Hepatocyte (in vitro differentiated cells): ENCODE data around the gene RIPPLY3. TPM values are rescaled to one million over a fixed set of nuclear protein-coding genes. Genes with fewer than 3 reads are reported as not detected.

ENCODE experiments used
- DNase-seq: peaks from one replicate; pipeline ENCODE4 v3.0.0-alpha.2; 2016; ENCODE audit warnings: low spot score
- H2AFZ ChIP-seq: fragments of 200-600 bp; sonication (generic); 2 replicates; pipeline ENCODE4 v1.6.0; 2016; ENCODE audit warnings: antibody characterized with exemption, mild to moderate bottlenecking
- H3K27ac ChIP-seq: fragments of 200-600 bp; sonication (generic); 2 replicates; pipeline ENCODE4 v1.5.1; 2016; ENCODE audit warnings: mild to moderate bottlenecking
- H3K27me3 ChIP-seq: fragments of 200-600 bp; sonication (generic); 2 replicates; pipeline ENCODE4 v1.6.1; 2016
- H3K36me3 ChIP-seq: fragments of 200-600 bp; sonication (generic); replicated peaks from 2 replicates; pipeline ENCODE4 v1.5.1; 2016; ENCODE audit warnings: low read depth; ENCODE audit not compliant: insufficient read depth
- H3K4me1 ChIP-seq: fragments of 200-600 bp; sonication (generic); 2 replicates; pipeline ENCODE4 v1.5.1; 2016; ENCODE audit warnings: mild to moderate bottlenecking, moderate library complexity; ENCODE audit not compliant: insufficient read depth
- H3K4me2 ChIP-seq: fragments of 200-600 bp; sonication (generic); 2 replicates; pipeline ENCODE4 v1.6.0; 2016
- H3K4me3 ChIP-seq: fragments of 200-600 bp; sonication (generic); 2 replicates; pipeline ENCODE4 v1.5.1; 2016; ENCODE audit warnings: mild to moderate bottlenecking
- H3K79me2 ChIP-seq: fragments of 200-600 bp; sonication (generic); 2 replicates; pipeline ENCODE4 v1.6.0; 2017; ENCODE audit warnings: mild to moderate bottlenecking
- H3K9me2 ChIP-seq: fragments of 200-600 bp; sonication (generic); replicated peaks from 2 replicates; pipeline ENCODE4 v1.6.0; 2017; ENCODE audit warnings: mild to moderate bottlenecking; ENCODE audit not compliant: insufficient read depth
- H3K9me3 ChIP-seq: fragments of 200-600 bp; sonication (generic); 2 replicates; pipeline ENCODE4 v1.5.1; 2016; ENCODE audit warnings: low read depth, mild to moderate bottlenecking
- H4K20me1 ChIP-seq: fragments of 200-600 bp; sonication (generic); 2 replicates; pipeline ENCODE4 v1.6.0; 2016; ENCODE audit warnings: mild to moderate bottlenecking; ENCODE audit not compliant: insufficient read depth, poor library complexity, severe bottlenecking
- CTCF ChIP-seq: fragments of 200-600 bp; sonication (generic); IDR thresholded peaks from 2 replicates; pipeline ENCODE4 v1.5.1; 2016; ENCODE audit warnings: antibody characterized with exemption, mild to moderate bottlenecking; ENCODE audit not compliant: poor library complexity
- EZH2 ChIP-seq: fragments of 200-600 bp; sonication (generic); IDR thresholded peaks from 2 replicates; pipeline ENCODE4 v1.6.1; 2016; ENCODE audit warnings: antibody characterized with exemption, mild to moderate bottlenecking, borderline replicate concordance
- EZH2phosphoT487 ChIP-seq: fragments of 200-600 bp; sonication (generic); IDR thresholded peaks from one replicate; pipeline ENCODE4 v1.6.1; 2018; ENCODE audit warnings: antibody characterized with exemption, mild to moderate bottlenecking, low read depth, moderate library complexity; ENCODE audit not compliant: unreplicated experiment, severe bottlenecking
- WGBS: methylation state at CpG from one replicate; pipeline ENCODE4 v1.1.6; 2016; ENCODE audit warnings: low lambda C conversion rate; ENCODE audit errors: missing lambda C conversion rate; 5-methylcytosine and 5-hydroxymethylcytosine counted together
- polyA plus RNA-seq: library from polyadenylated mRNA; unstranded; fragments of >200 nt; fragmentation: Nextera tagmentation; extraction: Ambion mirVana; gene quantifications from 2 replicates; pipeline ENCODE4 v1.2.1, GENCODE V29; 2016
- total RNA-seq: library from RNA; depleted of rRNA; stranded (reverse); fragments of >200 nt; gene quantifications from 2 replicates; pipeline ENCODE4 v1.2.3, GENCODE V29; 2014

The RIPPLY3 gene
- total and polyA plus RNA-seq, 2 experiments from 2014 or later = 0.17 to 1.0 TPM

GRCh38 chr21:37040212-37040611, 33.7 kb downstream of the RIPPLY3 start:
- Histone ChIP-seq H3K36me3 (no peaks in the 10 kb centered on the region), H4K20me1 (no peaks in the 10 kb centered on the region), H3K79me2 (no peaks in the 10 kb centered on the region), H3K27me3 (no peaks in the 10 kb centered on the region), H3K9me3 (no peaks in the 10 kb centered on the region), H2AFZ (no peak overlapping the region), H3K4me1 (no peaks in the 10 kb centered on the region), H3K4me3 (no peak overlapping the region), H3K4me2 (no peak overlapping the region), H3K9me2 (no peaks in the 10 kb centered on the region), H3K27ac (no peak overlapping the region)
- DNase-seq = no peak
- WGBS = 99% methylated on average over 3 of the region's 3 CpGs
- TF ChIP-seq CTCF (no peak), EZH2phosphoT487 (no peak), EZH2 (no peak)

- H4K20me1 ChIP-seq = no peaks in the 10 kb centered on the region
- DNase-seq = no peak
- H2AFZ ChIP-seq = no peak overlapping the region
- no peaks in the 10 kb centered on the region for H3K9me3 ChIP-seq
- no peaks in the 10 kb centered on the region for H3K79me2 ChIP-seq
- TF ChIP-seq CTCF (no peak), EZH2 (no peak), EZH2phosphoT487 (no peak)
- no peak overlapping the region for H3K27ac ChIP-seq
- no peaks in the 10 kb centered on the region for H3K4me1 ChIP-seq
- H3K4me2 ChIP-seq = no peak overlapping the region
- no peaks in the 10 kb centered on the region for H3K27me3 ChIP-seq
- no peaks in the 10 kb centered on the region for H3K9me2 ChIP-seq
- 86% methylated on average over 4 of the region's 4 CpGs for WGBS
- no peak overlapping the region for H3K4me3 ChIP-seq
- H3K36me3 ChIP-seq = no peaks in the 10 kb centered on the region
These were observed 35.3 kb downstream of the RIPPLY3 start for GRCh38 chr21:37041706-37042271.

- Histone ChIP-seq H3K4me3 (no peak overlapping the region), H3K9me2 (no peaks in the 10 kb centered on the region), H4K20me1 (no peaks in the 10 kb centered on the region), H3K36me3 (no peaks in the 10 kb centered on the region), H2AFZ (no peak overlapping the region), H3K27me3 (no peaks in the 10 kb centered on the region), H3K79me2 (no peaks in the 10 kb centered on the region), H3K4me2 (no peak overlapping the region), H3K27ac (no peak overlapping the region), H3K4me1 (no peaks in the 10 kb centered on the region), H3K9me3 (no peaks in the 10 kb centered on the region)
- 95% methylated on average over 5 of the region's 6 CpGs for WGBS
- no peak for DNase-seq
- TF ChIP-seq EZH2 = no peak
- TF ChIP-seq CTCF = no peak
- TF ChIP-seq EZH2phosphoT487 = no peak
These were observed 37.3 kb downstream of the RIPPLY3 start for GRCh38 chr21:37043818-37044217.
